ENCODE data around the gene DNM1. TPM values are rescaled to one million over a fixed set of nuclear protein-coding genes. Genes with fewer than 3 reads are reported as not detected.

DNM1 gene
- total RNA-seq, 1 experiment from 2014 or later, result 3.9 TPM

- no TSS peak for BruUV-seq (replicated peaks)
Observed at GRCh38 chr9:128247226-128247803, 44.1 kb downstream of the DNM1 start.

GRCh38 chr9:128249558-128249907, 46.4 kb downstream of the DNM1 start:
- Histone ChIP-seq H3K4me3 (ENCODE audit: low read depth, low read length) (peak overlapping the region; percentile 32), H3K27me3 (replicated peaks; ENCODE audit: control insufficient read depth, insufficient read depth, low read length) (no peaks in the 10 kb centered on the region), H3K9me3 (no peaks in the 10 kb centered on the region), H3K36me3 (ENCODE audit: control insufficient read depth, insufficient read depth, low read length) (no peaks in the 10 kb centered on the region), H3K4me1 (peaks cover 7% of the 10 kb centered on the region; the same call in 1 of the 2 replicates)
- Mint-ChIP-seq H3K4me3 (ENCODE audit: unreplicated experiment) (peak overlapping the region; percentile 75), H3K27ac (ENCODE audit: unreplicated experiment) (no peak overlapping the region), H3K27me3 (ENCODE audit: insufficient read depth, unreplicated experiment) (no peaks in the 10 kb centered on the region), H3K36me3 (ENCODE audit: insufficient read depth, unreplicated experiment) (peaks cover 14% of the 10 kb centered on the region), H3K4me1 (ENCODE audit: low read depth, unreplicated experiment) (peaks cover 13% of the 10 kb centered on the region), H3K9me3 (ENCODE audit: unreplicated experiment) (no peaks in the 10 kb centered on the region)
- ChIA-PET CTCF (interaction anchor here (0.6 to 2.0 kb wide), 4 partner anchors 9 to 46 kb away, joined by 4 to 9 read pairs (median 6); partner anchors contain the start of gene DNM1), POLR2A (interaction anchor here (1.5 kb wide), 1 partner anchor 26 kb away, joined by 15 read pairs; the partner anchor contains the start of genes GOLGA2 and SWI5)
- BruUV-seq (replicated peaks), result no TSS peak
- DNase-seq, result no peak
- intact Hi-C loops (cut with micrococcal nuclease; ENCODE audit: unreplicated experiment), result no loop called here
- TF ChIP-seq CTCF (IDR thresholded peaks at IDR 0.05; ENCODE audit: insufficient read depth in 1 of 2, low read depth in 1 of 2, low read length in 1 of 2, severe bottlenecking in 1 of 2, unreplicated experiment in 1 of 2), result no peak

More at GRCh38 chr9:128247226-128247803, 44.1 kb downstream of the DNM1 start:
- Mint-ChIP-seq H3K4me3 (ENCODE audit: unreplicated experiment) (no peak overlapping the region), H3K9me3 (ENCODE audit: unreplicated experiment) (no peaks in the 10 kb centered on the region), H3K4me1 (ENCODE audit: low read depth, unreplicated experiment) (peaks cover 11% of the 10 kb centered on the region), H3K27me3 (ENCODE audit: insufficient read depth, unreplicated experiment) (no peaks in the 10 kb centered on the region), H3K27ac (ENCODE audit: unreplicated experiment) (no peak overlapping the region), H3K36me3 (ENCODE audit: insufficient read depth, unreplicated experiment) (peaks cover 9% of the 10 kb centered on the region)
- Histone ChIP-seq H3K4me1 (peaks cover 7% of the 10 kb centered on the region; the same call in 1 of the 2 replicates), H3K27me3 (replicated peaks; ENCODE audit: control insufficient read depth, insufficient read depth, low read length) (no peaks in the 10 kb centered on the region), H3K36me3 (ENCODE audit: control insufficient read depth, insufficient read depth, low read length) (no peaks in the 10 kb centered on the region), H3K9me3 (no peaks in the 10 kb centered on the region), H3K4me3 (ENCODE audit: low read depth, low read length) (no peak overlapping the region)
- intact Hi-C loops (cut with micrococcal nuclease; ENCODE audit: unreplicated experiment), result no loop called here
- no peak for DNase-seq
- CTCF ChIA-PET, result no interaction called here
- TF ChIP-seq CTCF (IDR thresholded peaks at IDR 0.05; ENCODE audit: insufficient read depth in 1 of 2, low read depth in 1 of 2, low read length in 1 of 2, severe bottlenecking in 1 of 2, unreplicated experiment in 1 of 2), result no peak
- POLR2A ChIA-PET, result no interaction called here

GRCh38 chr9:128249908-128250838, 47.0 kb downstream of the DNM1 start:
- H3K36me3 ChIP-seq (ENCODE audit: control insufficient read depth, insufficient read depth, low read length), result no peaks in the 10 kb centered on the region
- peak overlapping the region; percentile 73 for H3K4me3 ChIP-seq (ENCODE audit: low read depth, low read length)
- H3K4me1 ChIP-seq, result peaks cover 7% of the 10 kb centered on the region; the same call in 1 of the 2 replicates
- ChIA-PET CTCF (interaction anchor here (0.6 to 2.0 kb wide), 12 partner anchors 9 to 91 kb away, joined by 3 to 9 read pairs (median 5); partner anchors contain the start of genes DNM1, GOLGA2 and SWI5), POLR2A (interaction anchor here (0.5 to 1.5 kb wide), 7 partner anchors 21 to 663 kb away, joined by 3 to 15 read pairs (median 4); partner anchors contain the start of genes GOLGA2 and SWI5)
- peaks cover 13% of the 10 kb centered on the region for H3K4me1 Mint-ChIP-seq (ENCODE audit: low read depth, unreplicated experiment)
- no peak overlapping the region for H3K27ac Mint-ChIP-seq (ENCODE audit: unreplicated experiment)
- no peaks in the 10 kb centered on the region for H3K27me3 ChIP-seq (replicated peaks; ENCODE audit: control insufficient read depth, insufficient read depth, low read length)
- no TSS peak for BruUV-seq (replicated peaks)
- H3K9me3 Mint-ChIP-seq (ENCODE audit: unreplicated experiment), result no peaks in the 10 kb centered on the region
- TF ChIP-seq CTCF (IDR thresholded peaks at IDR 0.05; ENCODE audit: insufficient read depth in 1 of 2, low read depth in 1 of 2, low read length in 1 of 2, severe bottlenecking in 1 of 2, unreplicated experiment in 1 of 2), result no peak
- intact Hi-C loops (cut with micrococcal nuclease; ENCODE audit: unreplicated experiment), result loop anchor here (1.0 kb wide), 2 partner anchors 26 to 32 kb away; partner anchors contain the start of genes GOLGA2 and SWI5
- H3K4me3 Mint-ChIP-seq (ENCODE audit: unreplicated experiment), result peak overlapping the region; percentile 75
- no peaks in the 10 kb centered on the region for H3K9me3 ChIP-seq
- H3K27me3 Mint-ChIP-seq (ENCODE audit: insufficient read depth, unreplicated experiment), result no peaks in the 10 kb centered on the region
- peak; percentile 97 to 99 for DNase-seq
- H3K36me3 Mint-ChIP-seq (ENCODE audit: insufficient read depth, unreplicated experiment), result peaks cover 20% of the 10 kb centered on the region

All from Caco-2 (cell line).